ENCODE data around the gene RITA1.
"Not testable (repeated sequence)": the region's sequence is repeated elsewhere in the genome, so short reads cannot be mapped to it uniquely, and the experiment has no call there.

RITA1 gene

GRCh38 chr12:113202300-113203075, 17.0 kb downstream of the RITA1 start:
- no peak for DNase-seq (ENCODE audit: low read depth)

- no peak for DNase-seq (ENCODE audit: low read depth)
Observed at GRCh38 chr12:113203852-113204760, 18.6 kb downstream of the RITA1 start.

DNA sequence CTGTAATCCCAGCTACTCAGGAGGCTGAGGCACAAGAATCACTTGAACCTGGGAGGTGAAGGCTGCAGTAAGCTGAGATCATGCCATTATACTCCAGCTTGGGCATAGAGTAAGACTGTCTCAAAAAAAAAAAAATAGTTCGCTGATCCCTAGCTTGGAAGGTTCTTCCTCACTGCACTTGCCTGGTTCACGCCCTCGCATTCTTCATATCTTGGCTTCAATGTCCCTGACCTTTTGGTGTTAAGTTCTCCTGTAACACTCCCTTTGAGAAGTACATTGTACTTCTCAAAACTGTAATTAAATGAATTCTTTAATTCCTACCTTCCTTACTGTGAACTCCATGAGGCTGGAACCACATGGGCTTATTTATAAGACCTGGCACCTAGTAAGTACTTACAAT, 19.3 kb downstream of the RITA1 start:
- no peak for DNase-seq (ENCODE audit: low read depth)

DNA sequence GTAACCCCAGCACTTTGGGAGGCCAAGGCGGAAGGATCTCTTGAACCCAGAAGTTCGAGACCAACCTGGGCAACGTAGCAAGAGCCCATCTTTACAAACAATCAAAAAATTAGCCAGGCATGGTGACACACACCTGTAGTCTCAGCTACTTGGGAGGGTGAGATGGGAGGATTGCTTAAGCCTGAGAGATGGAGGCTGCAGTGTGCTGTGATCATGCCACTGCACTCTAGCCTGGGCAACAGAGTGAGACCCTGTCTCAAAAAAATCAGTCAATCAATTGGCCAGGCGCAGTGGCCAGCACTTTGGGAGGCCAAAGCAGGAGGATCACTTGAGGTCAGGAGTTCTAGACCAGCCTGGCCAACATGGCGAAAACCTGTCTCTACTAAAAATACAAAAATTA, 21.3 kb downstream of the RITA1 start:
- DNase-seq (ENCODE audit: low read depth): not testable (repeated sequence)

- no peak for DNase-seq (ENCODE audit: low read depth)
Observed at GRCh38 chr12:113207613-113208040, 22.1 kb downstream of the RITA1 start.

- peak; percentile 84 for DNase-seq (ENCODE audit: low read depth)
Observed at GRCh38 chr12:113208041-113208934, 22.8 kb downstream of the RITA1 start.

GRCh38 chr12:113211160-113211559, 25.6 kb downstream of the RITA1 start:
- no peak for DNase-seq (ENCODE audit: low read depth)

DNA sequence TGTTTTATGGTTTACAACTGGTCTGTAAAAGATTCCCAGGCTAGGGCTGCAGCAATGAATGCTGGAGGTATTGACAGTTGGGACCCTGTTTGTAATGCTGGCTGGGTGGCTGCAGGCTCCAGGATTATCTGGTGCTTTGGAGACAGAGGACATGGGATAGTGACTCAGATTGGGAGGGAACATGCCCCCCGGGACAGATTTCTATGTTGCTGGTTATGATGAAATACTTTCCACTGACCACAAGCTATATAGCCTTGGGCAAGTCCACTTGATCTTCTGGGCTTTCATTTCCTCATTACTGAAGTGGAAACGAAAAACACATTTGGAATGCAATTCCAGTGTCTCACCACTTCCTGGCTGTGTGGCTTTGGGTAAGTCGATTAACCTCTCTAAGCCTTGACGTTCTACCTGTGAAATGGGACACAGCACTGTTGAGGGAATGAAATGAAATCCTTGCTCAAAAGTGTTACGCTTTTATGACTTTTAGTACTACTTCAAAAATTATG, 29.4 kb downstream of the RITA1 start:
- no peak for DNase-seq (ENCODE audit: low read depth)

GRCh38 chr12:113216027-113216426, 30.5 kb downstream of the RITA1 start:
- no peak for DNase-seq (ENCODE audit: low read depth)

DNA sequence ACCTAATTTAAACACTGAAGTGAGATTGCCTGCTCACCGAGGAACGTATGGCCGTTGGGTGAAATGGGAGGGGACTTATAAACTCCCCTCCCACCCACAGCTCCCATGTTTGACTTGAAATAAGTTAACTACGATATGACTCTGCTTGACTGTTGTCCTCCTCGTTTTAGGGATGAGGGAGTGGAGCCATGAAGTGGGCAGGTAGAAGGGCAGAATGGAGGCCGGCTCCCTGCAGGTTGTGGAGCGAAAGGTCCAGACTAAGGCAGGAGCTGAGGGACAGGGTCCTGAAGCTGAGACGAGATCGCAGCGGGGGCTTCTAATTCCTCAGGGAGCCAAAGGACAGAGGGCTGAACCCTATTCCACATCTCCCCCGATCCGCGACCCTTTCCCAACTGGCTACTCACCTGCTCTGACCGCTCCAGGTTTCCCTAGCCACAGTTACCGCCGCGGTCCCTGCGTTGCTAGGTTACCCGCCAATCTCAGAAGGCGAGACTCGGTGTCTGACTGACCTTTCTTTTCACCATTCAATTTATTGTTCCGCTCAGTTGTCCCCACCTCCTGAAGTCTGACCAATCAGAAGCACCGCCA, 35.2 kb downstream of the RITA1 start:
- no peak for DNase-seq (ENCODE audit: low read depth)

DNA sequence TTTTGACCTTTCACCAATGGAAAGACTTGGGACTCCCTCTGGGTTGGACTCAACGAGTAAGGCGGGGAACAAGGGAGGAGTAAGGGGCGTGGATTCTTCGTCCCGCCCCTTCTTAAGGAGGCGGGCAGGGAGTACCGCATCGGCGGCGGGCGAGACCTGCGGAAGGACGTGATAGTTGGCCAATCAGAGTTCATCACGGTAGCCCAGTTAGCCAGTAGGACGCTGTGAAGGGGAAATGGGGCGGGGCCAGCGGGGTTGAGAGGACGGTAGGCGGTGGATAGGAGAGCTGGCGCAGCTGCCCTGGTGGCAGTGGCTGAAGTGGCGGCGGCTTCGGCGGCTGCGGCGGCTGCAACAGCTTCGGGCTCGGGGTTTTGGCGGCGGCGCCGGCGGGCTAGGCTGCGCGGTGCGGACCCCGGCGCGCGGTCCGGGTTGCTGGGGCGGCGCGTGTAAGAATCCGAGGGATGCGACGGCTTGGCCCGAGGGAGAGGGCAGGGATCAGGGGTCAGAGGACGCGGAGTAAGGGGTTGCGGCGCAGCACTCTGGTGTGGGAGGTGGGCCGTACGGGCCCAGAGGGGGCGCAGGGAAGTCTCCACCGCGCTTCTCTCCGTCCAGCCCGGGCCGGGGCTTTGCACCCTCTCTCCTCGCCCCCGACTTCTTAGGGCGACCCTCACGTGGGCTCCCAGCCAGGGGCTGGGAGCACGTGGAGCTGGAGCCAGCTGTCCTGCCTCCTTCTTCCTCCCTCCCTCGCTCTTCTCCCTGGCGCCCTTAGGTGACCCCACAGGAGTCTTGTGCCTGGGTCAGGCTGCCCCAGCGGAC, 35.9 kb downstream of the RITA1 start, which contains the start of gene TPCN1:
TSS of gene TPCN1 (plus strand) at position 284 of the 816 bp plus-strand sequence. CDS start 5,389 bp downstream, outside the sequence.
- DNase-seq (ENCODE audit: low read depth): peak; percentile 100

DNA sequence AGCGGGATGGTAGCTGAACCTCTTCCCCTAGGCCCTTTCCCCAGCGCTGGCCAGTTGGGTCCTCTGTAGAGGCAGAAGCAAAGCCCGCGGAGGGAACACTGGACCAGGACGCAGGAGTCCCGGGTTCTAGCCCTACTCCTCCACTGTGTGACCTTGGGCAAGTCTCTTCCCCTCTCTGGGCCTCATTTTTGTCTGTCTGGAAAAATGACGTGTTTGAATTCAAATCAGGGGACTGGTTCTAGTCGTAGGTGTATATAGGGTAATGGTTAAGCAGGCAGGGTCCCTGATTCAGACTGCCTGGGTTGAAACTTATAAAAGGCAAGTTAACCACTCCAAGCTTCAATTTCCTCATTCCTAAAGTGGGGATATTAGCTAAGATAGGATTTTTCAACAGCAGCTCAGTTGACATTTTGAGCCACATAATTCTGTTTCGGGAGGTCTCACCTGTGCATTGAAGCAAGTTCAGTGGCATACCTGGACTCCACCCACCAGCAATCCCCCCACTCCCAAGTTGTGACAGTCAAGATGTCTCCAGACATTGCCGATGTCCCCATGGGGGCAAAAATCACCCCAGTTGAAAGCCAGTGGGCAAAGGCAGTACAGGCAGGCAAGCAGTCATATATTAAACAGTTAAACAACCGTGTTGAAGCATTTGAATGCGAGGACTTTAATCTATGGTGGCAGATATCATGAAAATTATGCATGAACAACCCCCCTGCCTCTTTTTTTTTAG, 36.6 kb downstream of the RITA1 start:
- no peak for DNase-seq (ENCODE audit: low read depth)

- DNase-seq (ENCODE audit: low read depth): no peak
Observed at GRCh38 chr12:113222730-113223531, 37.4 kb downstream of the RITA1 start.

DNA sequence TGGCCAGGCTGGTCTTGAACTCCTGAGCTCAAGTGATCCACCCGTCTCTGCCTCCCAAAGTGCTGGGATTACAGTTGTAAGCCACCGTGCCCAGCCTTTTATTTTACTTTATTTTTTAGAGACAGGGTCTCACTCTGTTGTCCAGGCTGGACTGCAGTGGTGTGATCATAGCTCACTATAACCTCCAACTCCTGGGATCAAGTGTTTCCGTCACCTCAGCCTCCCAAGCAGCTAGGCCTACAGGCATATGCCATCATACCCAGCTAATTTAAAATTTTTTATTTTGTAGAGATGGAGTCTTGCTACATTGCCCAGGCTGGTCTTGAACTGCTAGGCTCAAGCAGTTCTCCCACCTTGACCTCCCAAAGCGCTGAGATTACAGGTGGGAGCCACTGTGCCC, 39.4 kb downstream of the RITA1 start:
- no peak for DNase-seq (ENCODE audit: low read depth)

- DNase-seq (ENCODE audit: low read depth): no peak
Observed at GRCh38 chr12:113226696-113227568, 41.4 kb downstream of the RITA1 start.

DNA sequence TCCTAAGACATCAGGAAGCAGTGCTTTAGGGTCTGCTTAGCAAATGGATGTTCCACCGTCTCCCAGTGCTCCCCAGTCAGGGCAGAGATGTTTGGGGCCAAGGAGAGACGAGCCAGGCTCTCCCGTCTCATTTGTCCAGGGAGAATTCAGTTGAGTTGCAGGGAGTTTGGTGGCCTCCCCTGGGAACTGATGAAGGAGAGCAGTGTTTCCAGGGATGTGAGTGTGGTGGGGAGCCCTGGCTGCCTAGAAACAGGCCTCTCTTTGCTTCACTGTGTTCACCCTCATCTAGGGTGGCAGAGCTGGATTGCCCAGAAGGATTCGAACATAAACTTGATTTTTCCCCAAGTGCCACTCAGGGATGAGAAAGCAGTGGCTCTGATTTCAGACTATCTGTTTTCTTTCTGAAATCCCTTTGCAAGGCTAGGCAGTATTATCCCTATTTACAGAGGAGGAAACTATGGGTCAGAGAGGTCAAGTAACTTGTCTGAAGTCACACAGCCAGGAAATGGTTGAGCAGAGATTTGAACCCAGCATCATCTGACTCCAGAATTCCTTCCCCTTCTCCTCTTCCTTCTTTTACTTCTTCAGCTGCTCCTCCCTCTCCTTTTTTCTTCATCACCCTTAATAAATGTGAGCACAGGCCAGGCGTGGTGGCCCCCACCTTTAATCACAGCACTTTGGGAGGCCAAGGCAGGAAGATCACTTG, 42.3 kb downstream of the RITA1 start:
- DNase-seq (ENCODE audit: low read depth): no peak

DNA sequence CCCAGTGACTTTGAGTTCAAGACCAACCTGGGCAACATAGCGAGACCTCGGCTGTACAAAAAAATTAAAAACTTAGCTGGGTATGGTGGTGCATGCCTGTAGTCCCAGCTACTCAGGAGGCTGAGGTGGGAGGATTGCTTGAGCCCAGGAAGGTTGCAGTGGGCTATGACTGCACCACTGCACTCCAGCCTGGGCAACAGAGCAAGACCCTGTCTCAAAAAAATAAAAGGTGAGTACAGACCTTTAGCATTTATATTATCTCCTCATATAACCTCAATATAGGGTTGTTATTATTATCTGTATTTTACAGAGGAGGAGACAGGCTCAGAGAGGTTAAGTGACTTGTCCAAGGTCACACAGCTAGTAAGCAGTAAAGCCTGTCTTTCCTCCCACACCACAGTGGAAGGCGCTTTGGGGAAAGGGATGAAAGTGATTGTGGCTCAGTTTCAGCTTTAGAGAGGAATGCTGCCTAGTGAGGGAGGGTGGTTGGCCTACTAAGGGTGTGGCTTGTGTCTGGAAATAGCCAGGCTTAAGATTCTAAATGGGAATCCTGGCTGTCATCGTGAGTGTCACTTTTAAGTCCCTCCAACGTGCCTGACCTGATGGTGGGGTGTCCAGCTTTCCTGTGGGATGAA, 43.0 kb downstream of the RITA1 start:
- no peak for DNase-seq (ENCODE audit: low read depth)

All from CMK (cell line).